ENCODE measurements around the gene CFAP54. TPM values are rescaled to one million over a fixed set of nuclear protein-coding genes. Genes with fewer than 3 reads are reported as not detected.

Gene CFAP54
- total RNA-seq, 1 donor from 2014 or later = 8.9 TPM

DNA sequence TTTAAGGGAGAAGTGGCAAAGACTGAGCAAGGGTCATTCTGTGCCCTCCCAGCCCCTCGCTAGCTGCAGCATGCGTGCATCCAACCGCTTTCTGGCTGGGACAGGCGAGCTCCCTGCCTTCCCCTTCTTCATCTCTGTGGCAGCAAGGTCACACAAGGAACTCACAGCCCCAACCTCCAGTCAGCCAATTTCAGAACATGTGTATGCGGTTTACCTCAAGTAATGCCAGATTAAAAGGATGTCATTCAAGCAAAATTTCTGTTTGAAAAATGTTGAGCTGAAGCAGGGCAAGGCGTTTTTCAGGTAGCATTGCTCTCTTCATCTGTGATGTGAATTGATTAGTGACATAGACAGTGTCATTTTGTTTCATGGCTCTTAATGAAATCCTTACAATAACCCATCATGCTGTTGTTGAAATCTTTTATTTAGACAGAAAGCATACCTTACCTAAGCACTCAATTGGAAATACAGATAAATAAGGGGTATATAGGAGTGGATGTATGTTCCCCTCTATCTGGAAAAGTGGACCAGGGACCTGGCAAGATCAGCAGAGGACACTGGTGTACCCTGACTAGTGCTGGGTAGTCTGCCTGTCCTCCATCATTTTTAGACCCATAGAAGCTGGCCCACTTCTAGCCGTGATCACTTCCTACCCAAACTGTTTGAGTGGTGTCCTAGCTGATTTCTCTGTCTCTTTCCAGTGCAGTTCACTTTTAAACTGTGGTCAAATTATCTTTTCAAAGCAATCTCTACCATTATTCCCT, 334.9 kb downstream of the CFAP54 start:
- H3K36me3 Mint-ChIP-seq = no peaks in the 10 kb centered on the region
- H3K4me1 Mint-ChIP-seq (ENCODE audit: unreplicated experiment) = no peaks in the 10 kb centered on the region
- H3K4me3 Mint-ChIP-seq = no peak overlapping the region
- H3K27ac Mint-ChIP-seq = no peak overlapping the region
- H3K9me3 Mint-ChIP-seq = no peaks in the 10 kb centered on the region
- no peaks in the 10 kb centered on the region for H3K27me3 Mint-ChIP-seq
- no peak for DNase-seq (ENCODE audit: extremely low spot score, unreplicated experiment)
- TF ChIP-seq, protein P1, sequence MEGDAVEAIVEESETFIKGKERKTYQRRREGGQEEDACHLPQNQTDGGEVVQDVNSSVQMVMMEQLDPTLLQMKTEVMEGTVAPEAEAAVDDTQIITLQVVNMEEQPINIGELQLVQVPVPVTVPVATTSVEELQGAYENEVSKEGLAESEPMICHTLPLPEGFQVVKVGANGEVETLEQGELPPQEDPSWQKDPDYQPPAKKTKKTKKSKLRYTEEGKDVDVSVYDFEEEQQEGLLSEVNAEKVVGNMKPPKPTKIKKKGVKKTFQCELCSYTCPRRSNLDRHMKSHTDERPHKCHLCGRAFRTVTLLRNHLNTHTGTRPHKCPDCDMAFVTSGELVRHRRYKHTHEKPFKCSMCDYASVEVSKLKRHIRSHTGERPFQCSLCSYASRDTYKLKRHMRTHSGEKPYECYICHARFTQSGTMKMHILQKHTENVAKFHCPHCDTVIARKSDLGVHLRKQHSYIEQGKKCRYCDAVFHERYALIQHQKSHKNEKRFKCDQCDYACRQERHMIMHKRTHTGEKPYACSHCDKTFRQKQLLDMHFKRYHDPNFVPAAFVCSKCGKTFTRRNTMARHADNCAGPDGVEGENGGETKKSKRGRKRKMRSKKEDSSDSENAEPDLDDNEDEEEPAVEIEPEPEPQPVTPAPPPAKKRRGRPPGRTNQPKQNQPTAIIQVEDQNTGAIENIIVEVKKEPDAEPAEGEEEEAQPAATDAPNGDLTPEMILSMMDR (conservative IDR thresholded peaks at IDR 0.05) = no peak

DNA sequence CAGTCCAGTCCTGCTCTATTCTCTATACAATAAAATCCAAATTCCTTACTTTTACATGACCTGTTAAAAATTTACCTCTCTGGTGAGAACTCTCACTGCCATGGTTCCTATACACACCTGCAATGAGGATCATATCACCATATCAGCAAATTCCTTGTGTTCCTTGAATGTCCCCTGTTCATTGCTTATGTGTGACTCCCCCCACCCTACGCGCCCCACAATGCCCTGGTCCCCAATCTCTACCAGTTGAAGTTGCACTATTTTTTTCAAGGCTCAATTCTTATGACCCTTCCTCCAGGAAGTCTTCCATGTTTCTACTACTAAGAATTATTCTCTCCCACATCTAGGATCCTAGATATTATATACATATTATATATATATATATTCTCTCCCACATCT, 335.5 kb downstream of the CFAP54 start:
- Mint-ChIP-seq H3K36me3 (no peaks in the 10 kb centered on the region), H3K4me1 (ENCODE audit: unreplicated experiment) (no peaks in the 10 kb centered on the region), H3K9me3 (no peaks in the 10 kb centered on the region), H3K4me3 (no peak overlapping the region), H3K27ac (no peak overlapping the region), H3K27me3 (no peaks in the 10 kb centered on the region)
- TF ChIP-seq, protein P1 (conservative IDR thresholded peaks at IDR 0.05) = no peak
- DNase-seq (ENCODE audit: extremely low spot score, unreplicated experiment) = no peak

DNA sequence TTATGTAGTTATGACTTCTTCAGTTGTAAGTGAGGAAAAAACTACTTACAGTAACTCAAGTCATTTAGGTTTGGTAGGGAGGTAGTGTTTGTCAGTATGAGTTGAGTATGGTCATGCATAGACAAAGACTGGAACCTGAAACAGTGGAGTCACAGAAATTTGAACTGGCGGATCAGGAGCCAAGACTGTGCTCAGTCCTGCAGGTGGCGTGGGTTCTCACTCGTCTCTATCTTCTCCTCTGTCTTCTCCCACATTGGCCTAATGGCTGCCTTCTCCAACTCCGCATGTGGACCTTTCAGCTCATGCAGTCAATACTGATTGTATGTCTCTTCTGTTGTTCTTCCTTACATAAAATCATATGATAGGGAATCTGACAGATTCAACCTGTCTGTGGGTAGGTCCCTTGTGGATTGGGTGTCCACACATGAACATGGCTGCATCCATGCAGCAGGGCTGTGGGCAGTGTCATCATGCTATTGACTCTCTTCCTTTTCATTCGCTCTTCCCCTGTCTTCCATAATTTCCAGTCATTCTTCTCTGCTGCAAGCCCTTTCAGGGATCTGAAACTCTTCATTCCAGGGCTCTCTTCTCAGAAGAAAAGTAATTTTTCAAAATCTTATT, 338.9 kb downstream of the CFAP54 start:
- Mint-ChIP-seq H3K9me3 (no peaks in the 10 kb centered on the region), H3K4me3 (no peak overlapping the region), H3K4me1 (ENCODE audit: unreplicated experiment) (no peaks in the 10 kb centered on the region), H3K27ac (no peak overlapping the region), H3K36me3 (no peaks in the 10 kb centered on the region), H3K27me3 (no peaks in the 10 kb centered on the region)
- DNase-seq (ENCODE audit: extremely low spot score, unreplicated experiment) = no peak
- TF ChIP-seq, protein P1 (conservative IDR thresholded peaks at IDR 0.05) = no peak

DNA sequence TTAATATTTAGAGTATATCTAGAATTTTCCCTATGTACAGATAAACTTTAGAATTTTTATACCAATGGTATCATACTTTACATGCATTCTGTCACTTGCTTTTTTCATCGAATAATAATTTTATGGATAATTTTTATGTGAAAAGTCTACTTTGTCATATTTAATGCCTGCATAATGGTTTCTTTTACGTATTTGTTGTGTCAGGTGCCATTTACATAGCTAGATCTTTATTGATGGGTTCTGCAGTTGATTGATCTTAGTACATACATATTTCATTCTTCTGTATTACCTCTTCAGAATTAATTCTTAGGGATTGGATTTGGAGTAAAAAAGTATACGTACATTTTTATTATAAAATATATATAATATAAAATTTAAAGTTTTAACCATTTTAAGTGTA, 340.0 kb downstream of the CFAP54 start:
- H3K9me3 Mint-ChIP-seq = no peaks in the 10 kb centered on the region
- DNase-seq (ENCODE audit: extremely low spot score, unreplicated experiment) = no peak
- peaks cover 3% of the 10 kb centered on the region for H3K36me3 Mint-ChIP-seq
- TF ChIP-seq, protein P1 (conservative IDR thresholded peaks at IDR 0.05) = no peak
- no peak overlapping the region for H3K4me3 Mint-ChIP-seq
- H3K27ac Mint-ChIP-seq = no peak overlapping the region
- H3K27me3 Mint-ChIP-seq = no peaks in the 10 kb centered on the region
- H3K4me1 Mint-ChIP-seq (ENCODE audit: unreplicated experiment) = no peaks in the 10 kb centered on the region

DNA sequence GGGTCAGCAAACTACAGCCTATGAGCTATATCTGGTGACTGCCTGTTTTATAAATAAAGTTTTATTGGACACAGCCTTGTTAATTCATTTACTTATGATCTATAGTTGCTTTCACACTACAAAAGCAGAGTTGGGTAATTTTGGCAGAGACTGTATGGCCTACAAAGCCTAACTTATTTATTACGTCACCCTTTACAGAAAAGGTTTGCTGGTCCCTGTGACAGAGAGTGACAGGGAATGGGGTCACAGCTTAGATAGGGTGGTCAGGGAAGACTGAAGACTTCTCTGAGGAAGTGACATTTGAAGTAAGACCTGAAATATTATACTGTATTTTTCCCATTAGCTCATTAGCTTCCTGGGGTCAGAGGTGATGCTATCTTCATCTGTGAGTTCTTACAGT, 342.0 kb downstream of the CFAP54 start:
- Mint-ChIP-seq H3K4me3 (no peak overlapping the region), H3K27me3 (no peaks in the 10 kb centered on the region), H3K4me1 (ENCODE audit: unreplicated experiment) (peaks cover 8% of the 10 kb centered on the region), H3K36me3 (peaks cover 3% of the 10 kb centered on the region), H3K27ac (no peak overlapping the region), H3K9me3 (no peaks in the 10 kb centered on the region)
- TF ChIP-seq, protein P1 (conservative IDR thresholded peaks at IDR 0.05) = no peak
- DNase-seq (ENCODE audit: extremely low spot score, unreplicated experiment) = no peak
